HepG2 (cell line): ENCODE data around the gene SEMA3B. TPM values are rescaled to one million over a fixed set of nuclear protein-coding genes. Genes with fewer than 3 reads are reported as not detected.
A peak's percentile ranks its signal among the peaks of the same experiment; 100 is the strongest.

Experiments
- AHR ChIP-seq: IDR thresholded peaks from 2 replicates; pipeline ENCODE4 v1.6.1; 2018; ENCODE audit warnings: missing genetic modification reagents, missing compliant biosample characterization
- DMTF1 ChIP-seq: sonication (generic); formaldehyde crosslinking; IDR thresholded peaks from 2 replicates; pipeline ENCODE4 v1.4.0; 2020; ENCODE audit warnings: mild to moderate bottlenecking, missing genetic modification reagents
- DNMT1 ChIP-seq: sonication (generic); formaldehyde crosslinking; IDR thresholded peaks from 2 replicates; pipeline ENCODE4 v1.5.1; 2020; ENCODE audit warnings: mild to moderate bottlenecking, missing genetic modification reagents
- EHMT2 ChIP-seq: fragments of 200-600 bp; sonication (generic); IDR thresholded peaks from 2 replicates; pipeline ENCODE4 v1.7.0; 2017; ENCODE audit warnings: antibody characterized with exemption, low read depth, low read length, borderline replicate concordance
- GLMP ChIP-seq: sonication (generic); formaldehyde crosslinking; IDR thresholded peaks from 2 replicates; pipeline ENCODE4 v1.9.0; 2021; ENCODE audit warnings: missing genetic modification reagents, mild to moderate bottlenecking, borderline replicate concordance
- HDAC6 ChIP-seq: fragments of 200-600 bp; sonication (generic); IDR thresholded peaks from 2 replicates; pipeline ENCODE4 v1.7.0; 2017; ENCODE audit warnings: mild to moderate bottlenecking, antibody characterized with exemption, low read length, low read depth
- HIC2 ChIP-seq: sonication (generic); formaldehyde crosslinking; IDR thresholded peaks from 2 replicates; pipeline ENCODE4 v1.9.0; 2022; ENCODE audit warnings: low read depth, missing genetic modification reagents
- HNRNPLL ChIP-seq: fragments of 200-400 bp; formaldehyde crosslinking; IDR thresholded peaks from 2 replicates; pipeline ENCODE4 v1.6.1; 2017; ENCODE audit warnings: mild to moderate bottlenecking, low read depth, low read length; ENCODE audit not compliant: poor library complexity, severe bottlenecking
- MED13 ChIP-seq: sonication (generic); formaldehyde crosslinking; IDR thresholded peaks from 2 replicates; pipeline ENCODE4 v1.5.0; 2020; ENCODE audit warnings: missing genetic modification reagents
- PHF21A ChIP-seq: sonication (generic); formaldehyde crosslinking; IDR thresholded peaks from 2 replicates; pipeline ENCODE4 v1.5.0; 2020; ENCODE audit warnings: mild to moderate bottlenecking, missing genetic modification reagents
- PRPF4 ChIP-seq: fragments of 200-400 bp; formaldehyde crosslinking; IDR thresholded peaks from 2 replicates; pipeline ENCODE4 v1.6.1; 2016; ENCODE audit warnings: low read length, low read depth; ENCODE audit not compliant: poor library complexity, severe bottlenecking
- SOX13 ChIP-seq, 3 experiments: fragments of 450-650 bp in 1 of 3; sonication (generic) in 1 of 3; formaldehyde crosslinking in 1 of 3; IDR thresholded peaks in 2 of 3; conservative IDR thresholded peaks in 1 of 3; 2 replicates each; pipeline versions ENCODE4 v1.5.0 to v1.6.1; 2016 to 2020; ENCODE audit warnings: antibody characterized with exemption in 1 of 3, mild to moderate bottlenecking in 1 of 3, missing compliant biosample characterization in 1 of 3, missing genetic modification reagents in 1 of 3, moderate library complexity in 1 of 3
- TFDP1 ChIP-seq: IDR thresholded peaks from 2 replicates; pipeline ENCODE4 v1.6.1; 2016; ENCODE audit warnings: missing compliant biosample characterization, missing genetic modification reagents, borderline replicate concordance
- TGIF2 ChIP-seq: IDR thresholded peaks from 2 replicates; pipeline ENCODE4 v1.6.1; 2016; ENCODE audit warnings: control low read depth, missing compliant biosample characterization
- ZBTB33 ChIP-seq: sonication (generic); formaldehyde crosslinking; IDR thresholded peaks from 2 replicates; pipeline ENCODE4 v1.4.0; 2020; ENCODE audit warnings: missing genetic modification reagents
- ZNF674 ChIP-seq: sonication (generic); formaldehyde crosslinking; IDR thresholded peaks from 2 replicates; pipeline ENCODE4 v1.5.0; 2020; ENCODE audit warnings: low read depth, mild to moderate bottlenecking, missing genetic modification reagents
- polyA plus RNA-seq, 8 experiments: library from polyadenylated mRNA; depleted of rRNA in 3 of 8; stranded (reverse) in 7 of 8; unstranded in 1 of 8; fragments of >200 nt; fragmentation: Illumina TruSeq in 4 of 8; extraction: Trizol in 4 of 8; gene quantifications; 2 replicates each; pipeline versions ENCODE4 v1.2.1 to v1.2.3, GENCODE V29; 2011 to 2016; ENCODE audit warnings: low read depth in 4 of 8, missing spikeins in 1 of 8, mixed read lengths in 1 of 8; ENCODE audit not compliant: insufficient read depth in 1 of 8
- total RNA-seq, 5 experiments: library from RNA; depleted of rRNA; stranded (reverse); fragments of >200 nt; fragmentation: Illumina TruSeq; extraction: Trizol; gene quantifications; 2 replicates each; pipeline ENCODE4 v1.2.3, GENCODE V29; 2016; ENCODE audit warnings: low read depth in 1 of 5

Gene SEMA3B
- total and polyA plus RNA-seq, 2 of the 13 experiments (the other 11 are each of a cell fraction or from before 2014, with no cell fraction given) = 93.2 to 158 TPM

- no peak for TF ChIP-seq ZBTB33
- TF ChIP-seq HIC2 = no peak; the same call in 1 of the 2 replicates
- TF ChIP-seq EHMT2 = no peak
- no peak; the same call in 1 of the 2 replicates for TF ChIP-seq DNMT1 (CRISPR knock-in tag)
- TF ChIP-seq MED13 = no peak; the same call in 1 of the 2 replicates
- no peak for TF ChIP-seq HNRNPLL
- no peak for TF ChIP-seq DMTF1 (CRISPR knock-in tag)
- 0 out of 2 replicates have a peak, but pooled peaks have one; percentile 5 for TF ChIP-seq PHF21A (CRISPR knock-in tag)
- TF ChIP-seq HDAC6 = no peak
- 0 out of 2 replicates have a peak, but pooled peaks have one; percentile 47 for TF ChIP-seq AHR (CRISPR knock-in tag)
- TF ChIP-seq GLMP (CRISPR knock-in tag) = no peak
- no peak for TF ChIP-seq PRPF4
- TF ChIP-seq ZNF674 (CRISPR knock-in tag) = no peak
- TF ChIP-seq TFDP1 = no peak
- no peak for TF ChIP-seq SOX13 (IDR thresholded peaks at IDR 0.05)
- TF ChIP-seq SOX13 (CRISPR knock-in tag; conservative IDR thresholded peaks at IDR 0.05 in 1 of 2, IDR thresholded peaks at IDR 0.05 in 1 of 2) = peak in 1 of 2 experiments; percentile 18; a peak in 1 of 4 replicates
- no peak for TF ChIP-seq TGIF2 (CRISPR knock-in tag)
These were observed 1.7 kb downstream of the SEMA3B start (continued) for GRCh38 chr3:50270422-50271224.
